Right kidney (tissue), 9 donors: Measurements from ENCODE around the gene CPLANE2.
"Not testable (repeated sequence)": the region's sequence is repeated elsewhere in the genome, so short reads cannot be mapped to it uniquely, and the experiment has no call there.

Experiments
- DNase-seq: peaks from one replicate; pipeline ENCODE4 v3.0.0-alpha.2; 2016
- long read RNA-seq, 8 donors: transcript quantifications; one replicate each; lab custom pipeline, GENCODE V29; 2026

The CPLANE2 gene
- long read RNA-seq, donor 1, partial matches to known transcripts: 0 of 1 reads
- long read RNA-seq, donor 1, other reads (novel, unspliced or antisense): 0 of 1 reads
- long read RNA-seq, donor 2, partial matches to known transcripts: 0 of 3 reads
- long read RNA-seq, donor 2, other reads (novel, unspliced or antisense): 0 of 3 reads
- long read RNA-seq, donor 3, partial matches to known transcripts: 0 of 4 reads
- long read RNA-seq, donor 3, other reads (novel, unspliced or antisense): 0 of 4 reads
- long read RNA-seq, donor 4, partial matches to known transcripts: 0 of 1 reads
- long read RNA-seq, donor 4, other reads (novel, unspliced or antisense): 0 of 1 reads
- long read RNA-seq, donor 5, partial matches to known transcripts: 0 of 2 reads
- long read RNA-seq, donor 5, other reads (novel, unspliced or antisense): 0 of 2 reads
- long read RNA-seq, donor 6, partial matches to known transcripts: 0 of 3 reads
- long read RNA-seq, donor 6, other reads (novel, unspliced or antisense): 0 of 3 reads
- long read RNA-seq, donor 7, partial matches to known transcripts: 0 of 1 reads
- long read RNA-seq, donor 7, other reads (novel, unspliced or antisense): 0 of 1 reads
- long read RNA-seq, donor 8, partial matches to known transcripts: 0 of 3 reads
- long read RNA-seq, donor 8, other reads (novel, unspliced or antisense): 0 of 3 reads

DNA sequence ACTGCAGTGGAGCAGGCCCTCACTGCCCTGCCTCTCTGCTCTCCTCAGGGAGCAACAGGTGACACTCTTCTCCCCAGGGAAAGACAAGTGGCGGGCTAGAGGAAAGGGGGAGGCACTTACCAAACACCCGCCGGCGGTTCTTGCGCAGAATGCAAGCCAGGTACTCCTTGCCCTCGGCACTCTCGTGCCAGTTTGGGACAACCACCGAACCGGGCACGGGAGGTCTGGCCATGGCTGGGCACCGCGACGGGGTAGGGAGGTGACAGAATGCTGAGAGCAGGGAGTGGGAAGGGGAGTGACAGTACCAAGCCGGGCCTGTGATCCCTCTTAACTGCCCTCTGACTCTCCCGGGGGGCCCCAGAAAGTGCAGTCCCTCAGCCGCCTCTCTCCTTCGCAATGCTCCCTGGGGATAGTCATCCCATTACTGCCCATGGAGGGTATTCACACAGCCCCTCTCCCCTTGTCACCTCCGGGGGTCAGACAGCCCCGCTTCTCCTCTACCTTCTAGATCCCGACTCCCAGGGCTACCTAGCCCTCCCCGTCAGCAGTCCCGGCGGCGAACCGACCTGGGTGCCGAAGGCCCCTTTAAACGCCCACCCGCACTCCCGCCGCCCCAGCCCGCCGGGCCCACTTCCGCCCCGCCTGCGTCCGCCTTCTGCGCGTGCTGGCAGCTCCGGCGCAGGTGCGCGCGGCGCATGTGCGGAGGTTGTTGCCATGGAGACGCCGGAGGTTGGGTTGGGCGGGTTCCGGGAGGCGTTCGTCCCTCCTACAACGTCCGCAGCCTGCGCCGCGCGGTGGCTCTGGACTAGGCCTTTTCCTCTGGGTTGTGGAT lies at the start of gene CPLANE2:
CPLANE2 (minus strand) TSS at position 673 of the 832 bp plus-strand sequence; CDS start at position 232, 441 bp downstream.
- peak; percentile 76 for DNase-seq

DNA sequence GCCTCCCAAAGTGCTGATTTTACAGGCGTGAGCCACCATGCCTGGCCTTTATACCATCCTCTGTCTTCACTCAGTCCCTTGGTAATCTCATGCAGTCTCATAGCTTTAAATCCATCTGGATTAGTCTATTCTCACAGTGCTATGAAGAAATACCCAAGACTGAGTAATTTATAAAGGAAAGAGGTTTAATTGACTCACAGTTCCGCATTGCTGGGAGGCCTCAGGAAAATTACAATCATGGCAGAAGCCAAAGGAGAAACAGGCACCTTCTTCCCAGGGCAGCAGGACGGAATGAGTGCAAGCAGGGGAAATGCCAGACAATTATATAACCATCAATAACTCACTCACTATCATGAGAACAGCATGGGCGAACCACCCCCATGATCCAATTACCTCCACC lies 49.1 kb upstream of the CPLANE2 start:
- no peak for DNase-seq

GRCh38 chr1:16281765-16282164 lies 44.8 kb upstream of the CPLANE2 start:
- no peak for DNase-seq

DNA sequence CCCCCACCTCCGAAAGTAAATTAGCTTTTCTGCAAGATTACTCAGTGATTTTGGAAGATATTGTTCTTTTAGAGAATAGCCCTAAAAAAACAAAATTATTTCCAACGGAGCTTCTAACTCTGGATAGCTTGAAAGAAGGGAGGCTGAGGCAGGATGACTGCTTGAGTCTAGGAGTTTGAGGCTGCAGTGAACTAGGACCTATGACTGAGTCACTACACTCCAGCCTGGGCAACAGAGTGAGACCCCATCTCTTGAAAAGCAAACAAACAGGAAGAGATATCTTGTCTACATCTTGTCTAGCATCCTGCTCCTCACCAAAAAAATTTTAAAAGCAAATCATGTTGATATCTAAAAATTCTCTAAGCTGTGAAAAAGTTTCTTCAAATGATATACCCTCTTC lies 42.2 kb upstream of the CPLANE2 start:
- DNase-seq: no peak

- no peak for DNase-seq
Measured at GRCh38 chr1:16276302-16277030, 39.5 kb upstream of the CPLANE2 start.

GRCh38 chr1:16275591-16275990 lies 38.6 kb upstream of the CPLANE2 start:
- no peak for DNase-seq

- DNase-seq: no peak
Measured at GRCh38 chr1:16267690-16268180, 30.8 kb upstream of the CPLANE2 start.

DNA sequence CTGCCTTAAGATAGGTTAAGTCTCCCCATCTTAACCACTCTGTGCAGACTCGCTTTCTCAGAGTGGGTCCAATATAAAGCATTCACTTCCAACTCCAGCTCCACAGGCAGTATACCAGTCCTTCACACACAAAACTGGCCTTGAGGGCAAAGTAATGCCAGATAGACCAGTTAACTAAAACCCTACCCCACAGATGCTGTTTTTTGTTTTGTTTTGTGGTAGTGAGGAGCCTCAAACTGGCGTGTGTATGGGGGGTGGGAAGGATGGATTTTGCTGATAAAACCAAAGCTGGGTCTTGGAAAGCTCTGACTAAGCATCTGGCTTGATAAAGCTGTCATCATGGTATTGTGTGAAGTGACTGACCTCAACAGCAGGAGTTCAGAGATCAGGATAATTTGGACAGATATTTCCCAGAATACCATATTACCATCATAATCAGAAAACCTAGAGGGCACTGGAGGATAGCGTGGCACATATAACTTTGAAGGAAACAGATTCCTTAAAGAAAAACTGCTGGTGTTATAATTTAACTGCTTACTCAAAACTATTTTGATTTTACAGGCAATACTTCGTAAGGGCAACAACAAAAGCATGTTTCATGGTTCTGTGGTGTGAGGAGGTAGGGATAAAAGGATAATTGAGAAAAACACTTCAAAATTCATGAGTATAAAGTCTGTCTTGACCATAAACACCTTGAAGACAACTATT lies 29.6 kb upstream of the CPLANE2 start:
- no peak for DNase-seq

DNA sequence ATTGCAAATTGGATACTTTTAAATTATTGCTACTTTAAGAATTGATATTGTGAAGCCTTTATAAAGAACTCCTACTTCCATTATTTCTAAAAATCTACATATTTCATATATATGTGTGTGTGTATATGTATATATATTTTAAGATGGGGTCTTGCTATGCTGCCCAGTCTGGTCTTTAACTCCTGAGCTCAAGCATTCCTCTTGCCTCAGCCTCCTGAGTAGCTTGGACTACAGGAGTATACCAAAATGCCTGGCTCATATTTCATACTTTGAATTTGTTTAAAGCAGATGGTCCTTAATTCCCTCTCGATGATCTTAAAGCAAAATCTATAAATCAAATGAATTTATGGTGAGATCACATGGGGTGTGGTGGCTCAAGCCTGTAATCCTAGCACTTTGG lies 25.1 kb upstream of the CPLANE2 start:
- DNase-seq: no peak

GRCh38 chr1:16260814-16261213 lies 23.8 kb upstream of the CPLANE2 start:
- DNase-seq: no peak

- no peak for DNase-seq
Measured at GRCh38 chr1:16258591-16259135, 21.7 kb upstream of the CPLANE2 start.

DNA sequence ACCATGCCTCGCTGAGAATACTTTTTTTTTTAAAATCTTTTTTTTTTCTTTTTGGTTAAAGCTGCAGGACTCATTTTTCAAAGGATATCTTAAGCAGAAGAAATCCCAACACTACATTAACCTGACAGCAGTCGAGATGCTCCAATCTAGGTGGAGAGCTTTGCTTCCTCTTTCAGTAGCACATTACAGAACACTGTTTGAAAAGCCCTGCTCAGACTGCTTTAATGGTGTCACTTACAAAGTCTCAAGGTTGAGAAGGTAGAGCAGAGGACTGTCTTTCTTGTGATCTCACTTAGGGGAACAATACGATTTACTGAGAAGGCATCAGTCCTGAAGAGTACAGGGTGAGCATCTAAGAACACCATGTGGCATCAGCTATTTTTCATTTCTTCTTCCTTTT lies 21.0 kb upstream of the CPLANE2 start:
- no peak for DNase-seq

DNA sequence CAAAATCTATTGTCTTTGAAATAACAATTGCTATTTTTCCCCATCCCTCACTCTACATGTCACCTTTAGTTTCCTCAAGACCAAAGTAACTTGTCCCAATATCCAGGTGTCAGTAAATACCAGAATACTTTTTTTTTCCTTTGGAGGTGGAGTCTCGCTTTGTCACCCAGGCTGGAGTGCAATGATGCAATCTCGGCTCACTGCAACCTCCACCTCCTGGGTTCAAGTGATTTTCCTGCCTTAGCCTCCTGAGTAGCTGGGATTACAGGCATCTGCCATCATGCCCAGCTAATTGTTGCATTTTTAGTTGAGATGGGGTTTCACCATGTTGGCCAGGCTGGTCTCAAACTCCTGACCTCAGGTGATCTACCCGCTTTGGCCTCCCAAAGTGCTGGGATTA lies 20.6 kb upstream of the CPLANE2 start:
- not testable (repeated sequence) for DNase-seq

DNA sequence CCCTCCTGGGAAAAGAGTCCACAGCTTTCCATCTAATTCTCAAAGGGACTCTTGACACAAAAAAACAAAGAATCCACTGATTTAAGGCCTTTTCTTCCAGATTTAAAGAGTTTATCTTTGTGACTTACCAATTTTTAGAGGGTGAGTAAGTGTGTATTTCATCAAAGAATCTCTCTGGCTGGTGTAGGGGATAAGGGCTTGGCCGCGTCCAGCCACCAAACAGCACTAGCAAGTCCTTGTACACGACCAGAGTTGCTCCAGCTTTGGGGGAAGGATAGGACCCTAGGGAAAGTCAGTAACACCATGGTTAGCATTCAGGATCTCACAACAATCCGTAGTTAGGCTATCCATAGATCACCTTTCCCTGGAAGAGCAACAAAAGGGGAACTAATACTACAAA lies 19.5 kb upstream of the CPLANE2 start:
- no peak for DNase-seq

GRCh38 chr1:16254263-16254928 lies 17.4 kb upstream of the CPLANE2 start:
- no peak for DNase-seq

GRCh38 chr1:16253332-16253922 lies 16.4 kb upstream of the CPLANE2 start:
- DNase-seq: no peak

- DNase-seq: no peak
Measured at GRCh38 chr1:16252912-16253311, 15.9 kb upstream of the CPLANE2 start.

GRCh38 chr1:16251381-16251780 lies 14.4 kb upstream of the CPLANE2 start:
- DNase-seq: no peak

- no peak for DNase-seq
Measured at GRCh38 chr1:16250524-16251251, 13.7 kb upstream of the CPLANE2 start.
